LNCAP (cell line): ENCODE data around the gene SH3RF3.

ENCODE experiments used
- TF ChIP-seq, protein P1 (sequence below): fragments of 450-650 bp; IDR thresholded peaks from 2 replicates; pipeline ENCODE4 v1.5.1; 2017; ENCODE audit warnings: mild to moderate bottlenecking

SH3RF3 gene

DNA sequence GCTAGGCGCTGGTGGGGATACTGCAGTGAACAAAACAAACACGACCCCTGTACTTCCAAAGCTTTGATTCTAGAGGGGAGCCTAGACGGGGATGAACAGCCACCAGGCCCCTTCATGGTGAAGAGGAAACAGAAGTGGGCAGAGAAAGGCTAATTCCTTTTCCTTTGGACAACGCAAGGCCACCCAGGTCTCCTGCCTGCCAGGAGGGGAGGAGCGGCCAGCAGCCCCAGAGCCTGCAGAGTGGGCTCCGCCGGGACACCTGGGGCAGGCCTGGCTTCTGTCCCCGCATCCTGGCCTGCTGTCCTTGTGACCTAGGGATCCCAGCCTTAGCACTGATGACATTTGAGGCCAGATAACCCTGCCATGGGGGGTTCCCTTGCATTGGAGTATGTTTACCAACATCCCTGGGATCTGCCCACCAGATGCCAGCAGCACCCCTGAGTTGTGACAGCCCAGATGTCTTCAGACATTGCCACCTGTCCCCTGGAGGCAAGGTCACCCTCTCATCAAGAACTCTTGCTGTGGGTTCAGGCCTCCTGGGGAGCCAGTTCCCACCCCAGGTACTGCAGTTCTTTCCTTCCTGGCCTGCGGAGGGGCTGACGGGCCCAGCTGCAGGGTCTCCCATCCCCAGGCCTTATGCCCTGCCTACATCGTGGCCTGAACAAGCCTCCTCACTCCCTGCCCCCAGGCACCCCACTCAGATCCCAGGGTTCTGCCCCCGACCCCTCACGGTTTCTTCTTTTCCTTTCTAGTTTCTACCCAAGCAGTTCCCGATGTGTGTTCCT, 359.1 kb downstream of the SH3RF3 start:
- TF ChIP-seq, protein P1, sequence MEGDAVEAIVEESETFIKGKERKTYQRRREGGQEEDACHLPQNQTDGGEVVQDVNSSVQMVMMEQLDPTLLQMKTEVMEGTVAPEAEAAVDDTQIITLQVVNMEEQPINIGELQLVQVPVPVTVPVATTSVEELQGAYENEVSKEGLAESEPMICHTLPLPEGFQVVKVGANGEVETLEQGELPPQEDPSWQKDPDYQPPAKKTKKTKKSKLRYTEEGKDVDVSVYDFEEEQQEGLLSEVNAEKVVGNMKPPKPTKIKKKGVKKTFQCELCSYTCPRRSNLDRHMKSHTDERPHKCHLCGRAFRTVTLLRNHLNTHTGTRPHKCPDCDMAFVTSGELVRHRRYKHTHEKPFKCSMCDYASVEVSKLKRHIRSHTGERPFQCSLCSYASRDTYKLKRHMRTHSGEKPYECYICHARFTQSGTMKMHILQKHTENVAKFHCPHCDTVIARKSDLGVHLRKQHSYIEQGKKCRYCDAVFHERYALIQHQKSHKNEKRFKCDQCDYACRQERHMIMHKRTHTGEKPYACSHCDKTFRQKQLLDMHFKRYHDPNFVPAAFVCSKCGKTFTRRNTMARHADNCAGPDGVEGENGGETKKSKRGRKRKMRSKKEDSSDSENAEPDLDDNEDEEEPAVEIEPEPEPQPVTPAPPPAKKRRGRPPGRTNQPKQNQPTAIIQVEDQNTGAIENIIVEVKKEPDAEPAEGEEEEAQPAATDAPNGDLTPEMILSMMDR, result no peak

DNA sequence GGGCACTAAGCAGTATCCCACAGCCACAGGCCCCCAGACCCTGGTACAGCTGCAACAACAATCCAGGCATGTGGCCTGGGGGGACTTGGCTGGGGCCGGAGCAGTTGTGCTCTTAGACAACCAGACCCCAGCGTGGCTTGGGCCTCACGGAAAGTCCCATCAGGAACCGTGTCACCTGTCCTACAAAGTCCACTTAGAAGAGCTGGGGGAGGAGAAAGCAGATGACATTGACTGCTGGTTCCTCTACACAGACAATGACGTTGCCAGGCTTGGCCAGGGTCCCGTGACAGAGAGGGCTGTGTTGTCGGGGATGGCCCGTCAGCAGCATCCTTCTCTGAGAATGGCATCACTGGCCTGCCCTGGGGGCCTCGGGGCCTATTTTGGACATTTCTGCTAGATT, 360.3 kb downstream of the SH3RF3 start:
- TF ChIP-seq, protein P1, result no peak

DNA sequence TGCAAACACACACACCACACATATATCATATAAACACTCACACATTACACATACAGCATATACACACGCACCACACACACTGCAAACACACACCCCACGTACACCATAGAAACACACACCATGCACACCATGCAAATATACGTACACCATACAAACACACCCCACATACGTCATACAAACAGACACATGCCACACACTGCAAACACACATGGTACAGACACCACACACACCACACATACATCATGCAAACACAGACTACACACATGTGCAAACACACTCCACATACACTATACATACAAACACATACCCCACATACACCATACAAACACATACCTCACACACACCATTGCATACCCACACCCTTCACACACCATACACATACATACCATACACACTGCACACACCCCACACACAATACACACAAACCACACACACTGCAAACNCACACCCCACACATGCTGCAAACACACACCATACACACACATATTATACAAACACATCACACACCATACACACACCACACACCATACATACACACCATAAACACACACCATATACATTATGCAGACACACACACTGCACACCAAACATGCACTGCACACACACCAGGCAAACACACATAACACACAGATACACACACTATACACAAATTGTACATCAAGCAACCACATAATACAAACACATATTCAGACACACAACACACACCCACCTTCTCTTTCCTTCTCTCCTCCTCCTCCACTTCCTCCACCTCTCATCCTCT, 364.4 kb downstream of the SH3RF3 start:
- TF ChIP-seq, protein P1, result no peak

DNA sequence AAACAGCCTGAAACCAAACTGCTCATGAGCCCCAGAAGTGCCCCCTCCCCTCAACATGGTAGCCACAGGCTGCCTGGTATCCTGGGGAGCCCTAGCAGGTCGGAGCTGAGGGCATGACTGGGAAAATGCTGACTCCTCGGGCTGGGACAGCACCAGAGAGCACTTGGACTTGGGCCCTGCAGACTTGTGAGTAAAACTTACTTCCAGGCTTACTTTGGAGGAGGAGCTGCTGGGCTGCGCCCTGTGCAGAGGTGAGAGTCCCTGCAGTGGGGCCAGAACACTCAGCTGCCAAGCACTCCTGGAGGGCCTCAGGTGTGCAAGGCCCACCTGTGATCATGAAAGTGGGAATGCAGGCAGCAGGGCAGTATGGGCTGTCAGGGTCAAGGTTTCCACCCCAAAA, 365.3 kb downstream of the SH3RF3 start:
- TF ChIP-seq, protein P1, result no peak

DNA sequence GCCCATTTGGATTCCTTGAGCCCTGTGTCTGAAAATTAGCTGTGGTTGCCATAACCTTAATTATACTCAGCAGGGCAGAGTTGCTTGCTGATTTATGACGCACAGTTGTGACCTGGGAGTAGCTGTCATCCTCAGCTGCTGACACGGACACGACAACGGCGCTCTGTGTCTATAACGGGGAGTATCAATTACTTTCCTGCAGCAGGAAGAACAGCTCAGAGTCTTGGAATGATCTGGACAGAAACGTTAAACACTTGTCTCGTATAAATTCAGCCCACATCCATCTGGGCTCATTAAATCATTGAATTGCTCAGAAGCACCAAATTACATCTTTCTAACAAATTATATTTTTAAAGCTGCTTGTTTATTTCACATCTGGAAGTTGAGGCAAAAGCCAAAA, 368.5 kb downstream of the SH3RF3 start:
- TF ChIP-seq, protein P1, result no peak

DNA sequence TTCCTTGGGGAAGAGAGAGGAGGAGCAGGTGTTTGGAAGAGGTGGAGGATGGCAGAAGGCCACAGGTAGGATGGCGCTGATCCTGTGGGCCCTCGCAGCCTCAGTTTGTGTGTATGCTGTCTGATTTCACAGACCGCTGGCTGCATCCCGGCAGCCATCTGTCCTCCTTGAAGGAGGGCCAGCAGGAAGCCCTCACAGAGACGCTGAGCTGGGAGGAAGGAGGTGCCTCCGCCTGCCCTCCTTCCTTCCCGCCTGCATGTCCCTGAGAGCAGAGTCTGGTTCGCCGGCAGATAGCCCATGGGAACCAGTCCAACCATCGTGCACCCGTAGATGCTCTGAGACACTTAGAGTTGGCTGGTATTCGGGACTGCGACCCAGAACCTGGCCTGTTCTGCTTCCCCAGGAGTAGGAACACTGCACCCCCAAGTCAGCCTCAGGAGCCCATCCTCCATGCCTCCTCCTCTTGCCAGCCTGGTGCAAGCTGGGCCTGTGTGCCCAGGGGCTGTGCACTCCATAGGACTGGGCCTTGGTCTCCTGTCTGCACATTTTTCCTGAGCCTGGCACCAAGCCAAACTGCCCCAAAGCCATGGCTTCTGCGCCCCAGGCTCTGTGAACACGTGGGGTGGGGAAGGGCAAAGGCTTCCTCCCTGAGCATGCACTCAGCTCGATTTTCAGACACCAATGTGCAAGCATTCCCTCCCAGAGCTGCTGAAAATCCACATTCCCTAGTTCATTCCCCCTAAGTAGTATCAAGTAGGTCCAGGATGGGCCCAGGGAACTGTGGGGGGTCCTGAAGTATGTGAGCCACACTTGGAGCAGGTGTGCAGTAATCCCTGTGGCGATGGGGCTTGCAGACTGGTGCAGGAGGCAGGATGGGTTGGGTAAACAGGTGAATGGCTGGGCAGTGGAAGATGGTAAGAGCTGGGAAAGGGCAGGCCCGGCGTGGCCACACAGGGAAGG, 369.2 kb downstream of the SH3RF3 start:
- TF ChIP-seq, protein P1, result no peak

DNA sequence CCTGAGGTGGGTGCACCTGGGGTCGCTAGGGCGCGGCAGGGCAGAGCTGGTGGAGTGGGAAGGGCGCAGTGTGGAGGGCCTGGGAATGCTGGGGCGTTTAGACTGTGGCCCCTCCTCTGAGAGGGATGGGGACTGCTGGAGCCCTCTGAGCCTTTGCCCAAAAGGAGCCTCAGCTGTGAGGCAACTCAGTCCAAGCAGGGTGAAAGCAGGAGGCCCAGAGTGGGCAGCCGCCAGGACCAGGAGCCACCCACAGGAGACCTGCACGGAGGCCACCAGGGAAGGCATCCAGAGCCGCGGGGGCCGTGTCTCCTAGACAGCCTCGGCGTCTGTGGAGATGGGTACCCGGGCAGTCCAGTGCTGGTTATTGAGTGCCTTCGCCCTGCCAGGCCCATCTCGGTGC, 369.9 kb downstream of the SH3RF3 start:
- TF ChIP-seq, protein P1, result no peak
